Duodenal mucosa (tissue), 2 donors: Measurements from ENCODE around the gene SDK1.

Experiments used
- H3K27ac ChIP-seq: one replicate; pipeline ENCODE4 v1.7.0; 2013; ENCODE audit warnings: low read depth, low read length
- H3K27me3 ChIP-seq, 2 donors: one replicate each; pipeline ENCODE4 v1.7.0; 2013; ENCODE audit warnings: low read length in 2 of 2, control low read depth in 1 of 2; ENCODE audit not compliant: insufficient read depth in 2 of 2, control insufficient read depth in 1 of 2
- H3K36me3 ChIP-seq, 2 donors: one replicate each; pipeline ENCODE4 v1.7.0; 2013; ENCODE audit warnings: low read length in 2 of 2, control low read depth in 1 of 2; ENCODE audit not compliant: insufficient read depth in 2 of 2, control insufficient read depth in 1 of 2
- H3K4me1 ChIP-seq, 2 donors: one replicate each; pipeline ENCODE4 v1.7.0; 2013; ENCODE audit warnings: low read length in 2 of 2, control low read depth in 1 of 2; ENCODE audit not compliant: insufficient read depth in 2 of 2, control insufficient read depth in 1 of 2
- H3K4me3 ChIP-seq, 2 donors: one replicate each; pipeline ENCODE4 v1.7.0; 2013; ENCODE audit warnings: low read length in 2 of 2, low read depth in 1 of 2
- H3K9ac ChIP-seq, 2 donors: one replicate each; pipeline ENCODE4 v1.7.0; 2013; ENCODE audit warnings: low read length in 2 of 2, low read depth in 1 of 2
- H3K9me3 ChIP-seq, 2 donors: one replicate each; pipeline ENCODE4 v1.7.0; 2013; ENCODE audit warnings: low read length in 2 of 2, control low read depth in 1 of 2; ENCODE audit not compliant: control insufficient read depth in 1 of 2

SDK1 gene

DNA sequence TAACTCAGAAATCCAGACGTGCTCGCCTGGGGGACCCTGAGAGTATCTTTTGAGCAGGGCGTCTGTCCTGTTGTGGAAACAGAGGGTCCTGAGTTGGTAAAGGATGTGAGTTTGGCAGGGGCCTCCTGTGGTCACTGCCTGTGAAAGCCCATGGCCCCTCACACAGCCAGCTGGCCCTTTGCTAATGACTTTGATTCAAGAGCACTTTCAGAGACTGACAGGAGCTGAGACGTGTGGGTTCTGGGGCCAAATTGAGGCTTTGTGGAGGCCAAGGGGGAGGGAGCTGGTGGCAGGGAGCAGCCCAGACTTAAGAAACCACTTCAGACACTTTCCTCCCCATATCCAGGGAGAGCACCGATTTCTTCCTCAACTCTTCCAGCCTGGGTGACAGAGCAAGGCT is 921.6 kb downstream of the SDK1 start:
- Histone ChIP-seq H3K9me3 (no peaks in the 10 kb centered on the region), H3K27ac (no peak overlapping the region), H3K4me1 (no peaks in the 10 kb centered on the region), H3K36me3 (no peaks in the 10 kb centered on the region), H3K27me3 (no peaks in the 10 kb centered on the region), H3K4me3 (no peak overlapping the region), H3K9ac (no peak overlapping the region)

DNA sequence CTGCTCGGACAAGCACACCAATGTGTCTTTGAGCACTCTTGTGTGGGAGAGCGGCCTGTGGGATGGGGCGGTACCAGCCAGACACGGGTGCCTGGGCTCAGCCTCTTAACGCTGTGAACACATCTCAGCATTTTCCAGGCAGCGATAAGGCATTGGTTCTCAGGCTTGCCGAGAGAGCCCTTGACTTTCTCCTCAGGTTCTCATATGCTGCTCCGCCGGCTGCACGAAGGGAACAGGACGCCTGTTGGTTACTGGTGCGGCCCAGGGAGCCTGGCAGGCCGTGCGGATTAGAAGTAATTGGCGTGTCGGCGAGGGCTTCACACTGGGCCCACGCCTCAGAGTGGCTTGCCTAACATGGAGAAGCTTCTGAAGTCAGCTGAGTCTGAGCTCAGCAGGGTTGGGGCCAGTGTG is 924.3 kb downstream of the SDK1 start:
- no peaks in the 10 kb centered on the region for H3K4me1 ChIP-seq
- H3K27me3 ChIP-seq, result no peaks in the 10 kb centered on the region
- H3K9ac ChIP-seq, result no peak overlapping the region
- no peak overlapping the region for H3K27ac ChIP-seq
- H3K9me3 ChIP-seq, result no peaks in the 10 kb centered on the region
- H3K4me3 ChIP-seq, result no peak overlapping the region
- no peaks in the 10 kb centered on the region for H3K36me3 ChIP-seq

DNA sequence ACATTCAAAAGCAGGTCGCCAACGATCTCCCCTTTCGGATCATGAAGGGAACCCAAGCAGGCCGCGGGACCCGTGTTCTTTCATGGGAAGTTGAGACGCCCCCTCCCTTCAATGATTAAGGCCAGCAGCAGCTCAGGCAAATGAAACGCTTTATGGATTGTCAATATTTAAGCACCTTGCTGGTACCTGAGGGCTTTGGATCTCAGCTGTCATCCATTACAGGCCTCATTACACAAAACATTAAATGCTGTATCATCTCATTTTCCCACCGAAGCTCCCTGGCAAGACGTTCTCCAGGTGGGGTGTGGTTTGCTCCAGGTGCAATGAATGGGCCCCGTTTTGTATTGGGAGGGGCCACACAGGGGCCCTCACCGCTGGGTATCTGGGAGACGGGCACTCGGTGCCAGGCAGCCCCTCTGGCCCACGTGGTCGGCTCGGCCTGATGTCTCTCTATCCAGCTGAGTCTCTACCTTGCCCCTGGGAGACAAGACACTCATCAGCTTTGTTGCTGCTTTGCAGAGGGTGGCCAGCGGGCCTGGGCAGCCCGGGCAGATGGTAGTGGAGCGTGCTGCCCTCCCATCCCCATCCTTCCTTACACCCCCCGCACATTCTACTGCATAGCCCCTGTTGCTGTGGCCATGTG is 925.0 kb downstream of the SDK1 start:
- Histone ChIP-seq H3K36me3 (no peaks in the 10 kb centered on the region), H3K9ac (no peak overlapping the region), H3K27me3 (no peaks in the 10 kb centered on the region), H3K9me3 (no peaks in the 10 kb centered on the region), H3K27ac (no peak overlapping the region), H3K4me3 (no peak overlapping the region), H3K4me1 (no peaks in the 10 kb centered on the region)

DNA sequence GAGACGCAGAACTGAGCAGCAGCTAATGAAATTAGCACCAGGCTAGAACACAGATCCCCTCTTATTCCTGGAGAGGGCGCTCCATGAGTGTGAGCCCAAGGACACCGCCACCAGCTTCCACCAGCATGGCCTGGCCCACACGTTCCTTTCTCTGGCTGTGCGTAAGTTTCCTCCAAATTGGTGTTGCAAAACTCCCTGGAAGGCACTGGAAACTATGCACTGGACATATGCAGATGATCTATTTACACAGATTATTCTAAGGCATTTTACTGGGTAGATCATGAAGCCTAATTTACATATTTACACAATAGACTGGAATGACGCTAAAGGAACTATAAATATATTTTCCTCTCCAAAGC is 925.5 kb downstream of the SDK1 start:
- no peaks in the 10 kb centered on the region for H3K36me3 ChIP-seq
- H3K27ac ChIP-seq, result no peak overlapping the region

DNA sequence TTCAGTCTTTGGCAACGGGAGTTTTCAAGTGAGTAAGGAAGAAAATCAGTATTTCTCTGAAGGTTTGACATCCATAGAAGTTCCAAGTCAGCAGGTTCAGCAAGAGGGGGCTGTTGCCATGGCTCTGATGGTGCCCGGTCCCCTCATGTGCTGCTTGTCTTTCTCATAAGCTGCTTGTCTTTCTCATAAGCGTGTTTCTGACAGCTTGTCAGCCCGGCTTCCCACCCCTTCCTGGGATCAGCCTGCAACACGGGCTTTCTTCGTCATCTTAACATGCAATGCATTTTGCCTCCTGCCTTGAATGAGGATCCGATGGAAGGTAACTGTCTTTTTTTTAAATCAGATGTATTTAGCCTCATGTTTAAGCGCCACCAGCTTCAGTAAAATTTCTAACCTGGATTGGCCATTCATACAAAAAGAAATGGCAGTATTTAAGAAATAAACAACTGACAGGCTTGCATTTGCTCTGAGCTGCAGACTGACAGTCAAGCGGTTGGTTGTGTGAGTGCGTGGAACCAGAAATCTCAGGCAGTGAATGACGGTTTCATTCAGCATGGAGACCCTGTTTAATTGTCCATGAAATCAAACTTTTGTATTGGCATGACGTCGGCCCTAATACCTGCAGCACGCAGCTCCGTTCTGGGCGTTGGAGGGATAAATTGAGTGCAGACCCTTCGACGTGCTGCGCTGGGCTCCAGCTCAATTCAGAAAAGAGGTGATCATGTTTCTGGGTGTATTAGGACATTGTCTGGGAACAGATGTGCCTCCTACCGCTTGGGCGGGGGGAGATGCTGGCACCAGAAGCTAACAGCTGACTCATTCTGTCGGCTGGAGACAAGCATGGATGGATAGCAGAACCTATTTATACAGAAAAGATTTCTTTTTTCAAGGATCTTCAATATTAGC is 926.3 kb downstream of the SDK1 start:
- Histone ChIP-seq H3K4me3 (no peak overlapping the region), H3K4me1 (no peaks in the 10 kb centered on the region), H3K36me3 (no peaks in the 10 kb centered on the region), H3K9me3 (no peaks in the 10 kb centered on the region), H3K27me3 (no peaks in the 10 kb centered on the region), H3K27ac (no peak overlapping the region), H3K9ac (no peak overlapping the region)

More for the DNA sequence above, 925.5 kb downstream of the SDK1 start:
- H3K4me1 ChIP-seq, result no peaks in the 10 kb centered on the region
- no peaks in the 10 kb centered on the region for H3K27me3 ChIP-seq
- no peaks in the 10 kb centered on the region for H3K9me3 ChIP-seq
- H3K4me3 ChIP-seq, result no peak overlapping the region
- no peak overlapping the region for H3K9ac ChIP-seq

DNA sequence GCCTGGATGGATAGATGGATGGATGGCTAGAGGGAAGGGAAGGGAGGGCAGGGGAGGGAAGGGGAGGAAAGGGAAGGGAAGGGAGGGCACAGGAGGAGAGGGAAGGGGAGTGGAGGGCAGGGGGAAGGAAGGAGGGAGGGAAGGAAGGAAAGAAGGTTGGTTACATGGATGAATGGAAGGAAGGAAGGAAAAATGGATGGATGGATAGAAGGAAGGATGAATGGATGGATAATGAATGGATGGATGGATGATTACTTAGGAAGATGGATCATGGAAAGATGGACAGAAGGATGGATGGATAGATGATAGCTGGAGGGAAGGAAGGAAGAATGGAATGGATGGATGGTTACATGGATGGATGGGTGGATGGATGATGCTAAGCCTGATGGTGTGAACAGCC is 929.3 kb downstream of the SDK1 start:
- Histone ChIP-seq H3K36me3 (no peaks in the 10 kb centered on the region), H3K27ac (no peak overlapping the region), H3K9me3 (no peaks in the 10 kb centered on the region), H3K27me3 (no peaks in the 10 kb centered on the region), H3K9ac (no peak overlapping the region), H3K4me3 (no peak overlapping the region), H3K4me1 (no peaks in the 10 kb centered on the region)

DNA sequence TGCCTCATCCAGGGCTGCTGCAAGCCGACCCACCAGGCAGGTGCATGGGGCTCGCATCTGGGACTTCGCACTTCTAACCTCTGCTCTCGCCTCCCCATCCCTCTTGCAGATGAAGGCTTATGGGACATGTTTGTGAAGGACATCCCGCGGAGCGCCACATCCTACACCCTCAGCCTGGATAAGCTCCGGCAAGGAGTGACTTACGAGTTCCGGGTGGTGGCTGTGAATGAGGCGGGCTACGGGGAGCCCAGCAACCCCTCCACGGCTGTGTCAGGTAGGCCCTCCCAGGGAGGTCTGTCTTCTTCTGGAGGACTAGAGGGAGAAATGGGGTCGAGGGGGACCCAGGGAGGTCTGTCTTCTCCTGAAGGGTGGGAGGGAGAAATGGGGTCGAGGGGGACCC is 932.1 kb downstream of the SDK1 start:
- no peaks in the 10 kb centered on the region for H3K4me1 ChIP-seq
- H3K27ac ChIP-seq, result no peak overlapping the region
- H3K27me3 ChIP-seq, result no peaks in the 10 kb centered on the region
- no peaks in the 10 kb centered on the region for H3K9me3 ChIP-seq
- no peak overlapping the region for H3K4me3 ChIP-seq
- H3K36me3 ChIP-seq, result no peaks in the 10 kb centered on the region
- H3K9ac ChIP-seq, result no peak overlapping the region

DNA sequence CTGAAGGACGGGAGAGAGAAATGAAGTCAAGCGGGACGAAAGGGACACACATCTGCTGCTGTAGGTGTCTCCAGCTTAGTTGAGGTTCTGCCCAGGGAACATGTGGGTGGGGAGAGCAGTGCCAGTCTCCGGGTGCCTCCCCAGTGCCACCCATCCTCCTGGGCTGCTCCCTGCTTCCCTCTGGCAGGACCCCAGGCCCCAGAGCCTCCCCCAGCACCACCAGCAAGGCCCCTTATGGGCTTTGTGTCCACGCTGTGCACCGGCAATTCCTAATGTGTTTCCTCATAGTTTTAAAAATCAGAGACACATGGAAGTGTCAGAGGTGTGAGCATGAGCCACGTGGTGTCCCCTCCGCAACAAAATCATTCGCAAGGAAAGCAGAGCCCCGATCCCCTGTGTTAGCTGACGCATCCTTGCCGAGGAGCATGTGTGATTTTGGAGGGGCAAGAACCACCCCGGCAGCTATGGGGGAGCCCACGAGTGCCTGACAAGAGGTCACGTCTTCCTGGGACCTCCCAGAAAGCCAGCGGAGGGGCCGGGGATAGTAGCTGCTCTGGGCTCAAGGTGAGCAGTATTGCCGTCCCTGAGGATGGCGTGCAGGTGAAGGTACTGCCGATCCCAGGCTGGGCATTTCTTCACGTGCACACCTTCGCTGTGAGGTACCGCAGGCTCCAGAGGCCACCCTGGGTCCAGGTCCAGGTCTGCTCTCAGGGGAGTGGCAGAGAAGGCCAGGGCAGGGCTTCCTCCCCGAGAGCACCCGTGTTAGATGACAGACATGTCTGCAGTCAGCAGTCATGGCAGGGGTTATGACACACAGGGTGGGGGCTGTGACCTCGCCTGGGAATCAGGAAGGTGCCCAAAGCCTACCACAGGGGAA is 932.8 kb downstream of the SDK1 start:
- H3K27me3 ChIP-seq, result no peaks in the 10 kb centered on the region
- H3K4me1 ChIP-seq, result no peaks in the 10 kb centered on the region
- no peak overlapping the region for H3K9ac ChIP-seq
- no peaks in the 10 kb centered on the region for H3K9me3 ChIP-seq
- H3K36me3 ChIP-seq, result no peaks in the 10 kb centered on the region
- no peak overlapping the region for H3K27ac ChIP-seq
- H3K4me3 ChIP-seq, result no peak overlapping the region

DNA sequence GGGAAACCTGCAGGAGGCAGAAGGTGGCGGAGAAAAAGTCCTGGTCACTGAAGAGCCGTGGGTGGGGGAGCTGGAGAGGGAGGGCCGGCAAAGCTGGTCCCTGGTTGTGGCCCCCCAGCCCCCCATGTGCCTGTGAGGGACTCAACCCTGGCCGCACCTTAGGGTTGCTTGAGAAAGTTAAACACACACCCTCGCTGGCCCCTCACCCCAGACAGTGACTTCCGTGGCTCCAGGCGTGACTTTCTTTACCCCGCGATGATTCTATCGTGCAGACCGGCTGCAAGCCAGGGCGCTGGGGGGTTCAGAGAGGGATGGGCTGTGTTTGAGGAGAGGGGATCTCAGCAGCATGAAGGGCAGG is 933.4 kb downstream of the SDK1 start:
- Histone ChIP-seq H3K27me3 (no peaks in the 10 kb centered on the region), H3K9me3 (no peaks in the 10 kb centered on the region), H3K4me1 (no peaks in the 10 kb centered on the region), H3K4me3 (no peak overlapping the region), H3K9ac (no peak overlapping the region), H3K27ac (no peak overlapping the region), H3K36me3 (no peaks in the 10 kb centered on the region)

DNA sequence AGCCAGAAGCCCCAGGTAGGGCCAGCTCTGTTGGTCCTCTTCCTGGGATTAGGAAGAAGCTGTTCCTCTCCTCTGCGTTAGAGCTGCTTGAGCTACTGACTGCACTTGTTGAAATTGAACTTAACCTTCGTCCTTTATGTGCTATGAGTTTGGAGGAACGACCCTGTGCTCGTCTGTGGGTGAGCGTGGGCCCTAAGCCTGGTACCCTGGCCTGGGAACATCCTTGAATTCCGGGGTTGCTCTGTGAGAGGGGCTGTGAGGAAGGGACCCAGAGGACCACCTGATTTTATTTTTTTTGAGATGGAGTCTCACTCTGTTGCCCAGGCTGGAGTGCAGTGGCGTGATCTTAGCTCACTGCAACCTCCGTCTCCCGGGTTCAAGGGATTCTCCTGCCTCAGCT is 933.8 kb downstream of the SDK1 start:
- Histone ChIP-seq H3K9ac (no peak overlapping the region), H3K4me3 (no peak overlapping the region), H3K27ac (no peak overlapping the region), H3K4me1 (no peaks in the 10 kb centered on the region), H3K27me3 (no peaks in the 10 kb centered on the region), H3K36me3 (no peaks in the 10 kb centered on the region), H3K9me3 (no peaks in the 10 kb centered on the region)
